Neural crest cell (in vitro differentiated cells): Measurements from ENCODE around the gene NTMT1. TPM values are rescaled to one million over a fixed set of nuclear protein-coding genes. Genes with fewer than 3 reads are reported as not detected.

Source experiments
- DNase-seq: peaks from one replicate; pipeline ENCODE4 v3.0.0; 2021; ENCODE audit warnings: low read depth, mixed read lengths, low spot score
- H3K27ac Mint-ChIP-seq: one replicate; pipeline ENCODE4 v1.8.0; 2021; ENCODE audit warnings: mild to moderate bottlenecking, mixed read lengths; ENCODE audit not compliant: unreplicated experiment
- H3K27me3 Mint-ChIP-seq: 2 replicates; pipeline ENCODE4 v1.8.0; 2021; ENCODE audit warnings: low read depth, mild to moderate bottlenecking, mixed read lengths
- H3K36me3 Mint-ChIP-seq: 2 replicates; pipeline ENCODE4 v1.8.0; 2021; ENCODE audit warnings: low read depth, mild to moderate bottlenecking, mixed read lengths
- H3K4me1 Mint-ChIP-seq: 2 replicates; pipeline ENCODE4 v1.8.0; 2021; ENCODE audit warnings: mixed read lengths
- H3K4me3 Mint-ChIP-seq: one replicate; pipeline ENCODE4 v1.8.0; 2021; ENCODE audit warnings: mild to moderate bottlenecking, mixed read lengths
- H3K9me3 Mint-ChIP-seq: 2 replicates; pipeline ENCODE4 v1.8.0; 2021; ENCODE audit warnings: mixed read lengths
- CTCF ChIP-seq: fragments of 200-600 bp; sonication (generic); conservative IDR thresholded peaks from 2 replicates; pipeline ENCODE4 v1.5.0; 2021; ENCODE audit warnings: antibody characterized with exemption, mild to moderate bottlenecking
- total RNA-seq: library from RNA; stranded (reverse); gene quantifications from 2 replicates; pipeline ENCODE4 v1.2.1, GENCODE V29; 2021

NTMT1 gene
- total RNA-seq, 1 donor from 2014 or later: 51.8 TPM

DNA sequence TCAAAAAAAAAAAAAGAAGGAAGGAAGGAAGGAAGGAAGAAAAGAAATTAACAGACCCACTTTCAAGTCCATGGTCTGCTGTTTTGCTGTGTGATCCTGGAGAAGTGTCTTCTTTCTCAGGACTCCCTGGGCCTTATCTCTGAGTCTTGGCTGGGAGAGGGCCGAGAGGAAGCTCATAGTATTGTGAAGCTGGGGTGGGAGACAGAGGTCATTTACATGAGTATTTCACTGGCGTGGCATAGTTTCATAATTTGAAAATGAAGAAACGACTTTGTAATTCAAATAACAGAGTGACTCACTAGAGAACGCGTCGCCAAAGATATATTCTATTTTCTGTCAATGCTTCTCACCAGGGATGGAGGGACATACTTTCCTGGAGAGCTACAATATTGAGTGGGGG is 2.6 kb upstream of the NTMT1 start:
- H3K36me3 Mint-ChIP-seq: no peaks in the 10 kb centered on the region
- no peak overlapping the region for H3K27ac Mint-ChIP-seq
- H3K4me3 Mint-ChIP-seq: peak overlapping the region; percentile 63
- no peak for TF ChIP-seq CTCF
- peaks cover 3% of the 10 kb centered on the region for H3K9me3 Mint-ChIP-seq
- no peak for DNase-seq
- peaks cover 44% of the 10 kb centered on the region for H3K4me1 Mint-ChIP-seq
- peaks cover 6% of the 10 kb centered on the region for H3K27me3 Mint-ChIP-seq

GRCh38 chr9:129624168-129624759 is 1.7 kb upstream of the NTMT1 start:
- peak; percentile 78 for TF ChIP-seq CTCF
- H3K36me3 Mint-ChIP-seq: no peaks in the 10 kb centered on the region
- peaks cover 6% of the 10 kb centered on the region for H3K27me3 Mint-ChIP-seq
- peaks cover 44% of the 10 kb centered on the region for H3K4me1 Mint-ChIP-seq
- H3K4me3 Mint-ChIP-seq: peak overlapping the region; percentile 90
- peak; percentile 89 for DNase-seq
- no peak overlapping the region for H3K27ac Mint-ChIP-seq
- no peaks in the 10 kb centered on the region for H3K9me3 Mint-ChIP-seq

- no peak overlapping the region for H3K27ac Mint-ChIP-seq
- no peak for TF ChIP-seq CTCF
- peak overlapping the region; percentile 78 for H3K4me3 Mint-ChIP-seq
These were observed 1.0 kb upstream of the NTMT1 start for GRCh38 chr9:129624947-129625346.

GRCh38 chr9:129626625-129627284 is 792 bp downstream of the NTMT1 start:
- H3K27me3 Mint-ChIP-seq: no peaks in the 10 kb centered on the region
- H3K27ac Mint-ChIP-seq: peak overlapping the region; percentile 15
- no peaks in the 10 kb centered on the region for H3K36me3 Mint-ChIP-seq
- peaks cover 50% of the 10 kb centered on the region for H3K4me1 Mint-ChIP-seq
- no peaks in the 10 kb centered on the region for H3K9me3 Mint-ChIP-seq
- peak overlapping the region; percentile 91 for H3K4me3 Mint-ChIP-seq
- no peak for DNase-seq
- TF ChIP-seq CTCF: no peak

More at GRCh38 chr9:129624947-129625346, 1.0 kb upstream of the NTMT1 start:
- H3K36me3 Mint-ChIP-seq: no peaks in the 10 kb centered on the region
- DNase-seq: no peak
- no peaks in the 10 kb centered on the region for H3K9me3 Mint-ChIP-seq
- peaks cover 6% of the 10 kb centered on the region for H3K27me3 Mint-ChIP-seq
- peaks cover 41% of the 10 kb centered on the region for H3K4me1 Mint-ChIP-seq

DNA sequence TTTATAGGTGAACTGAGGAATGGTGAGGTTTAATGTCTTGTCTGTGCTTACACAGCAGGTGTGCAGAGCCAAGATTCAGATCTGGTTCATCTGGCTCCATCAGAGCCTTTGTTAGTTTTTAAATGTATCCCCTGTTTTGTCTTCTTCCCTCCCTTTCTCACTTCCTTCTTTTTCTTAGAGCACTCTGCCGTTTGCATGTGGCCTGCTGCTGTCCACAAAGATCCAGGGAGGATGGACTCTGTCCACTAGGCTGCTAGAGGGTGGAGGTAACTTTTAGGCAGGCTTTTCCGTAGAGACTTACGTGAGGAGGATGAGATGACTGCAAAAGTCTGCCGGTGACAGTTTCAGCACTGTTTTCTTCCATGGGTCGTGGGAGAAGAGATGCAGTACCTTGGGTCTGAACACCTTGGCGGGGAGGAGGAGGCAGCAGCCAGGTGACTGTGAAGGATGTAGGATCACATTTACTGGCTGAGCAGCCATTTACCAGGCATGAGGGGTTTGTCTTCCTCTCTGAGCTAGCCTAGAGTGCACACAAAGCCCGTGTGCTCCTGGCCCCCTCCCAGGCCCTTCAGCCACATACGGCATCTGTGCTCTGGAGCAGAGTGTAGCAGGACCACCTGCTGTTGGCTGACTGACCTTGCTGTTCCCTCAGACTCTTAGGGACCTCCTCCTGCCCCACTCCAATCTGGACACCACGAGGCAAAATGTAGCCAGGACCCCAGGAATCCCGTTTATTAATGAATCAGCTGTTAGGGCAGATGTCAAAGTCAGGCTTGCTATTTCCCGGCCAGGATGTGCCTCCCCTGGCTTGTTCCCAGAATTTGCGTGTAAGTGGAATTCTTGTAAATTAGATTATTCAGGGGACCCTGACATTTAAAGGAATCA is 1.8 kb downstream of the NTMT1 start:
- Mint-ChIP-seq H3K27ac (peak overlapping the region; percentile 76), H3K27me3 (no peaks in the 10 kb centered on the region), H3K36me3 (no peaks in the 10 kb centered on the region), H3K4me3 (peak overlapping the region; percentile 91), H3K4me1 (peaks cover 50% of the 10 kb centered on the region), H3K9me3 (no peaks in the 10 kb centered on the region)
- no peak for TF ChIP-seq CTCF
- no peak for DNase-seq
